Activated gamma-delta T cell (primary cell): ENCODE data around the gene NOVA1.
A peak's percentile ranks its signal among the peaks of the same experiment; 100 is the strongest.
"Not testable (repeated sequence)": the region's sequence is repeated elsewhere in the genome, so short reads cannot be mapped to it uniquely, and the experiment has no call there.

Source experiments
- DNase-seq: peaks from one replicate; lab custom pipeline; 2025; lab: John Stamatoyannopoulos, UW
- total RNA-seq, 2 donors: gene quantifications; one replicate each; lab custom pipeline; 2026; lab: John Stamatoyannopoulos, UW

NOVA1 gene
- 0.10 to 0.17 reads per million in 2 donors for total RNA-seq

GRCh38 chr14:26597589-26598080, at the start of gene NOVA1:
Gene NOVA1 (minus strand): TSS chr14:26598033. CDS start chr14:26597436, 597 bp downstream.
- DNase-seq: no peak

GRCh38 chr14:26645057-26645456, 47.2 kb upstream of the NOVA1 start:
- DNase-seq: not testable (repeated sequence)

DNA sequence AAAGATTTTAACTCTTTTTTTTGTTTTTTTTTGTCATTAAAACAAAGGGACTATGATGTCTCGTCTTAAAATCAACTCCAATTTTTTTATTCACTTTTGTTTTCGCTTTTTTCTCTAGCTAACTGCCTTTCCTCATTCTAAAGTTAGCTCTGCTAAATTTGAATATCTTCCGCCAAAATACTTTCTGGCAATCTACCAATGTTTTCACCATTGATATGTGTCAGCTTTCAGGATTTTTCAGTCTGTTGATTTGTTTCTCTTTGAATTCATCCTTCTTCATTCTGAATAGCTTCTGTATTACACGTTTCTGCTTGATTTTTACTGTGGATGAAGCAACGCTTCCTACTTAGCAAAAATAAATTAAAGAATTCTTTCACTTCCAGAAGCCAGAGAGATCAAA, 38.7 kb upstream of the NOVA1 start:
- no peak for DNase-seq

DNA sequence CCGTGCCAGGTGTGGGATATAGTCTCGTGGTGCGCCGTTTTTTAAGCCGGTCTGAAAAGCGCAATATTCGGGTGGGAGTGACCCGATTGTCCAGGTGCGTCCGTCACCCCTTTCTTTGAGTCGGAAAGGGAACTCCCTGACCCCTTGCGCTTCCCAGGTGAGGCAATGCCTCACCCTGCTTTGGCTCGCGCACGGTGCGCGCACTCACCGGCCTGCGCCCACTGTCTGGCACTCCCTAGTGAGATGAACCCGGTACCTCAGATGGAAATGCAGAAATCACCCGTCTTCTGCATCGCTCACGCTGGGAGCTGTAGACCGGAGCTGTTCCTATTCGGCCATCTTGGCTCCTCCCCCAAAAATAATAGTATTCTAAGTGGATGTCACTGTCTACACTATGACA, 37.1 kb upstream of the NOVA1 start:
- not testable (repeated sequence) for DNase-seq

- DNase-seq: no peak
Observed at GRCh38 chr14:26626256-26626655, 28.4 kb upstream of the NOVA1 start.

- no peak for DNase-seq
Observed at GRCh38 chr14:26622611-26623010, 24.8 kb upstream of the NOVA1 start.

GRCh38 chr14:26621807-26622560, 24.2 kb upstream of the NOVA1 start:
- DNase-seq: no peak

GRCh38 chr14:26621364-26621763, 23.5 kb upstream of the NOVA1 start:
- DNase-seq: no peak

GRCh38 chr14:26611259-26611658, 13.4 kb upstream of the NOVA1 start:
- DNase-seq: no peak

GRCh38 chr14:26606729-26607312, 9.0 kb upstream of the NOVA1 start:
- DNase-seq: no peak

DNA sequence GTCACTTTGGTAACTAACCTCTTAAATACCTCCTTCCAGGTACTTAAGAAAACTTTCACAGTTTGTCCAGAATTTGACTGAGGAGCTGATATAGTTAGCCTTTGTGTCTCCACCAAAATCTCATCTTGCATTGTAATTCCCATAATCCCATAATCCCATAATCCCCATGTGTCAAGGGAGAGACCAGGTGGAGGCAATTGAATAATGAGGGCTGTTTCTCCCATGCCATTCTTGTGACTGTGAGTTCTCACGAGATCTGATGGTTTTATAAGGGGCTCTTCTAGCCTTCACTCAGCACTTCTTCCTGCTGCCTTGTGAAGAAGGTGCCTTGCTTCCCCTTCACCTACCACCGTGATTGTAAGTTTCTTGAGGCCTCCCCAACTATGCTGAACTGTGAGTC, 7.8 kb upstream of the NOVA1 start:
- DNase-seq: no peak

- no peak for DNase-seq
Observed at GRCh38 chr14:26602902-26603301, 5.1 kb upstream of the NOVA1 start.

- no peak for DNase-seq
Observed at GRCh38 chr14:26601856-26602255, 4.0 kb upstream of the NOVA1 start.

- no peak for DNase-seq
Observed at GRCh38 chr14:26599291-26599690, 1.5 kb upstream of the NOVA1 start.

- no peak for DNase-seq
Observed at GRCh38 chr14:26598672-26599131, 869 bp upstream of the NOVA1 start.

DNA sequence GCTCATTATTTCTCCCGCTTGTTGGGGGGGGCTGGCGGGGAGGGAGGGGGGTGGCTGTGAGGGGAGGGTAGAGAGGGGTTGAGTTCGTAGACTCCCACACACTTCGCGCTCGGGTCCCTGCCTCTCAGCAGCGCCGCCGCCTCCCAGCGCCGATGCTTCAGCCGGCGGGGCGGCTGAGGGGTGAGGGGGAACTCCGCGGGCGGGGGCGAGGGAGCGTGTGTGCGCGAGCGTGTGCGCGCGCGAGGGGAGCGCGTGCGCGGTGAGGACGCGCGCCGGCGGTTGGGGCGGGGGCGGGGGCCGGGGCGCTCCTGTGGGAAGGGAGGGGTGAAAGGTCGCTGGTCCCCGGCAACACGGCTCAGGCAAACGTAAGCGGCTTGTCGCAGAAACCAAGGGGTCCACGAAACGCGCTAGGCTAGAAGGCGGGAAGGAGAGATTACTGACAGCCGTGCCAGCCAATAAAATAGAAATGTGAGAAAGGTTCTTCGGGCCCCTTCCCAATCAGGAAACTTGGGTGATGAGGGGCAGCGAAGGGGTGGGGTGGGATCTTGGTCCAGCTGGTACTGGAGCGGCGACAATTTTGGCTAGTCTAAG, 343 bp upstream of the NOVA1 start:
- DNase-seq: no peak

DNA sequence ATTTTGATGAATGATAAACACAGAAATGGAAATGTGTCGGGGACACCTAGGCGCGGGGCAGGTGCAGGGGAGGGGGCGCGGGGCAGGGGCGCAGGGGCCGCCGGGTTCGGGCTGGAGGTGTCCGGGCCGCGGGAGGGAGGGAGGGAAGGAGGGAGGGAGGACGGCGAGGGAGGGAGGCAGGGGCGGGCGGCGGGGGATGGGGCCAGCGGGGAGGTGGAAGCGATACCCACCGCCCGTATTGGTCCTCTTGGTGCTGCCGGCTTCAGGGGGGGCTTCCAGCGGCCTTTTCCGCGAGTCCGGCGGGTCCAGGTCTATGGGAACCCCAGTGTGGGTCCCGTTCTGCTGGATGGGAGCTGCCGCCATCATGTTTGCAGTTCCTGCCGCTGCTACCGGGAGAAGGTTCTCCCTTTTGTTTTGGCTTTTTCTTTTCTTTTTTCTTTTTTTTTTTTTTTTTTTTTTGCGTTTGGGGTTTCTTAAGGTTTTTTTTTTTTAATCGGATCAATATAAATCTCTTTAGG, 703 bp downstream of the NOVA1 start:
- peak; percentile 11 for DNase-seq

GRCh38 chr14:26596543-26597061, 1.2 kb downstream of the NOVA1 start:
- DNase-seq: no peak

- no peak for DNase-seq
Observed at GRCh38 chr14:26595926-26596542, 1.8 kb downstream of the NOVA1 start.

DNA sequence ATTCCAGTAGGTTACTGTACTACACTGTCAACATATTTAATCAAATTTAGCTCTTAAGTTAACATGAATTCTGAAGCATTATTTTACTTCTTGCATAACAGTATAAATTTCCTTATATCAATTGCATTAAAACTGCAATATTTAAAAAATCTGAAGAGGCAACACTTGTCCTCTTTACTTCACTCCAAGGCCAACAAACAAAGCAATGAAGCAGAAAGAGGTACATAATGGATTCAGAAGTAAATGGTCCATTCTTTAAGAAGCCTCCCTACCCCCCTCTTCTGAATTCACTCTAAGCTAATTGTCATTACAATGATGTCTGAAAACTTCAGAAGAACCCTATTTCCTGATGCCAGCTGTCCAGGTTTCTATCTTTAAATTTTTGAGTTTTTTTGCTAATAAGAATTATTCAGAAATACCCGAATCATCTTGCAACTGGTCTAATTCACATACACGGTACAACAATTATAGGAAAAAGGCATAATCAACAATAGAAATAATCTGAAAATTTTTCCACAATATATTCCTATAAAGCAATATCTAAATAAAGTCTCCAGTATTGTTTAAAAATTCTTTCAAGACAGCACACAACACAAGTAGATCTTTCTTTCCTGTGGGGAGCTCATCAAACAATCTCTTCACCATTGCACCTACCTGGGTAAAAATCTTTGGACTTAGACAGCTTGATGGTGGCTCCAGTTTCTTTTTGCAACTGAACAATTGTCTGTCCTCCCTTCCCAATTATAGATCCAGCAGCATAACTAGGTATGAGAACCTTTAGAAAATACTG, 2.9 kb downstream of the NOVA1 start:
- DNase-seq: no peak

DNA sequence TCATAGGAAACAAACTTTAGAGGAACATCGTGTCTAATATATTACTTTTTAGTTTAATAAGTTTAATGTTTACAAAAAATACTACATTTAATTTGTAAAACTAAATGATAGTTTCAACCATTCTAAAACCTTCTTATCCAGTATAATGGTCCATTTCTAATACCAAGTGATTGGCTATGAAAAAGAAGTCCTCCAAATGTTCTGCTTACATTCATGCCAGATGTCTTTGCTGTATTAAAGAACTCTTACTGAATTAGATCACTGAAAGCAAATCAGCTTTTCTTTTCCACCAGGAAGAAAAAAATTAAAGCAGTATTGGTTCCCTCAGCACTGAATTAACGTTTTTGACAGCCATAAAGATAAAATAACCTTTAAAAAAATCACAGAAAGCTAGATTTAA, 3.7 kb downstream of the NOVA1 start:
- no peak for DNase-seq
